ENCODE measurements around the gene CTU2. TPM values are rescaled to one million over a fixed set of nuclear protein-coding genes. Genes with fewer than 3 reads are reported as not detected.

Gene CTU2
- total and polyA plus RNA-seq, 9 of the 15 experiments (the other 6 are each of a cell fraction or from before 2014, with no cell fraction given), result 1.3 to 105 (median 23.2) TPM

- TF ChIP-seq RREB1 (CRISPR knock-in tag; IDR thresholded peaks at IDR 0.05) (peak; percentile 84; the same call in 1 of the 2 replicates), TEAD4 (IDR thresholded peaks at IDR 0.05; ENCODE audit: low read length) (no peak), TEAD4 (CRISPR knock-in tag; IDR thresholded peaks at IDR 0.05; ENCODE audit: borderline replicate concordance) (no peak), EWSR1 (IDR thresholded peaks at IDR 0.05; ENCODE audit: borderline replicate concordance, low read depth, partially characterized antibody) (no peak), FOS (IDR thresholded peaks at IDR 0.05; ENCODE audit: extremely low read depth, insufficient read length) (no peak), POLR2AphosphoS2 (IDR thresholded peaks at IDR 0.05; ENCODE audit: low read length) (no peak), STAT5B (CRISPR knock-in tag; IDR thresholded peaks at IDR 0.05) (no peak), DACH1 (IDR thresholded peaks at IDR 0.05; ENCODE audit: partially characterized antibody) (peak; percentile 52), NUFIP1 (IDR thresholded peaks at IDR 0.05; ENCODE audit: partially characterized antibody) (no peak), JUNB (CRISPR knock-in tag; conservative IDR thresholded peaks at IDR 0.05) (peak; percentile 95), ZC3H4 (CRISPR knock-in tag; IDR thresholded peaks at IDR 0.05; ENCODE audit: borderline replicate concordance) (no peak; the same call in 1 of the 2 replicates), ELK3 (CRISPR knock-in tag; IDR thresholded peaks at IDR 0.05) (no peak), KLF13 (tag; IDR thresholded peaks at IDR 0.05; ENCODE audit: borderline replicate concordance, low read depth) (peak; percentile 75; the same call in 1 of the 2 replicates), PATZ1 (CRISPR knock-in tag; IDR thresholded peaks at IDR 0.05; ENCODE audit: borderline replicate concordance) (no peak), DPF2 (IDR thresholded peaks at IDR 0.05) (no peak), MCM7 (IDR thresholded peaks at IDR 0.05) (no peak), ZBTB43 (CRISPR knock-in tag; IDR thresholded peaks at IDR 0.05) (peak; percentile 41; the same call in 1 of the 2 replicates)
Observed at GRCh38 chr16:88706229-88706964, at the start of gene CTU2, which contains the start of gene RNF166 (continued).
